Muscle of arm (tissue), 12 donors: ENCODE data around the gene VPS8. TPM values are rescaled to one million over a fixed set of nuclear protein-coding genes. Genes with fewer than 3 reads are reported as not detected.

Source experiments
- DNase-seq: peaks from one replicate; pipeline ENCODE4 v3.0.0-alpha.2; 2013
- polyA plus RNA-seq, 12 donors: library from polyadenylated mRNA; unstranded; fragments of 120-200 nt; gene quantifications; one replicate each; pipeline ENCODE4 v1.2.1, GENCODE V29; 2013; ENCODE audit not compliant: insufficient read length in 12 of 12

Gene VPS8
- polyA plus RNA-seq, 12 donors: 59.3 to 141 (median 96.5) TPM; not detected in 1

GRCh38 chr3:184811034-184811433, 932 bp upstream of the VPS8 start:
- DNase-seq: no peak

GRCh38 chr3:184811663-184811998, 335 bp upstream of the VPS8 start:
- DNase-seq: no peak

- peak; percentile 7 for DNase-seq
Observed at GRCh38 chr3:184812662-184813042, 686 bp downstream of the VPS8 start.

- DNase-seq: no peak
Observed at GRCh38 chr3:184813357-184813756, 1.4 kb downstream of the VPS8 start.

GRCh38 chr3:184814214-184814613, 2.2 kb downstream of the VPS8 start:
- no peak for DNase-seq

- DNase-seq: no peak
Observed at GRCh38 chr3:184815046-184815930, 3.3 kb downstream of the VPS8 start.

- no peak for DNase-seq
Observed at GRCh38 chr3:184816614-184817013, 4.6 kb downstream of the VPS8 start.

GRCh38 chr3:184820525-184820924, 8.6 kb downstream of the VPS8 start:
- DNase-seq: no peak

GRCh38 chr3:184821034-184821433, 9.1 kb downstream of the VPS8 start:
- no peak for DNase-seq

- no peak for DNase-seq
Observed at GRCh38 chr3:184822081-184822480, 10.1 kb downstream of the VPS8 start.

GRCh38 chr3:184822654-184823053, 10.7 kb downstream of the VPS8 start:
- no peak for DNase-seq

- DNase-seq: no peak
Observed at GRCh38 chr3:184823990-184824389, 12.0 kb downstream of the VPS8 start.

GRCh38 chr3:184825121-184825820, 13.3 kb downstream of the VPS8 start:
- DNase-seq: no peak

- no peak for DNase-seq
Observed at GRCh38 chr3:184827572-184827971, 15.6 kb downstream of the VPS8 start.

- no peak for DNase-seq
Observed at GRCh38 chr3:184832044-184832443, 20.1 kb downstream of the VPS8 start.

- DNase-seq: no peak
Observed at GRCh38 chr3:184832903-184833302, 20.9 kb downstream of the VPS8 start.

- no peak for DNase-seq
Observed at GRCh38 chr3:184836090-184836822, 24.3 kb downstream of the VPS8 start.

GRCh38 chr3:184842433-184842832, 30.5 kb downstream of the VPS8 start:
- DNase-seq: no peak

- DNase-seq: no peak
Observed at GRCh38 chr3:184845819-184846218, 33.9 kb downstream of the VPS8 start.

- no peak for DNase-seq
Observed at GRCh38 chr3:184846496-184846895, 34.5 kb downstream of the VPS8 start.

GRCh38 chr3:184848934-184849333, 37.0 kb downstream of the VPS8 start:
- DNase-seq: no peak

- DNase-seq: no peak
Observed at GRCh38 chr3:184850201-184850600, 38.2 kb downstream of the VPS8 start.

- DNase-seq: no peak
Observed at GRCh38 chr3:184857099-184857498, 45.1 kb downstream of the VPS8 start.
